ENCODE results near the gene PNPLA6. TPM values are rescaled to one million over a fixed set of nuclear protein-coding genes. Genes with fewer than 3 reads are reported as not detected.

The PNPLA6 gene
- total and polyA plus RNA-seq, 10 of the 15 experiments (the other 5 are each of a cell fraction or from before 2014, with no cell fraction given): 0.95 to 105 (median 40.0) TPM

DNA sequence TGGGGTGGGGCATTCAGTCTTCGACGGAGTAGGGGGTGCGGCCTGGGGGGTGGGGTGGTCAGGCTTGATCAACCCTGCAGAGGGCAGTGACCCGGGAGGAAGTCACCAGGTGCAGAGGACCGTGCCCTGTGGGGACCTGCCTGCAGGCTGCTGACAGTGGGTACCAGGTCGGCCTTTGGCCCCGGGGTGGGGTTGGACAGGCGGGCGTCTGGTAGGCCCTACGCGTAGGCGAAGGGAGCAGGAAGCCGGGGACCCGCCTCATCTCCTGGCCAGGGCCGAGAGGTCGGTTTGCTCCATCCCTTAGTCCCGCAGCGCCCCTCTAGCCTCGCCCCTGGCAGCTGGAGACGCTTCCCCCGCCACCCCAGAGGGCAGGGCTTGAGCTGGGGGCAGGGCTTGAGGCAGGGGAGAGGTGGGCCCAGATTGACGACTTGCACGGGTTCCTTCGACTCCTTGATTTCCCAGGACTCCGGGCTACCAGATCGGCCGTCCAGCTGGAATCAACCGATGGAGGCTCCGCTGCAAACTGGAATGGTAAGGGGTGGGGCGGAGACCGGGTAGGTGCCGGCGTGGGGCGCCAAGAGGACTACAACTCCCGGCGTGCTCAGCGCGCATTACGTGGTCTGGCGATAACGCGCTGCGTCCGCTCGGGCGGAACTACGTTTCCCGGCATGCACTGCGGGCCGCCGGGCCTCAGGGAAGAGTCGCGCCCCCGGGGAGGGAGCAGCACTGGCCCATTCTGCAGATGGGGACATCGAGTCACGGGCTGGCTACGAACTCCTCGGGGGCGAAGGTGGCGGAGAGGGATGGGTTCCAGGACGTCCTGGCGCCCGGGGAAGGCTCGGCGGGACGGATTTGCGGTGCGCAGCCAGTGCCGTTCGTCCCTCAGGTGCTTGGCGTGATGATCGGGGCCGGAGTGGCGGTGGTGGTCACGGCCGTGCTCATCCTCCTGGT is at the start of gene PNPLA6 (continued):
- TF ChIP-seq, protein P1, sequence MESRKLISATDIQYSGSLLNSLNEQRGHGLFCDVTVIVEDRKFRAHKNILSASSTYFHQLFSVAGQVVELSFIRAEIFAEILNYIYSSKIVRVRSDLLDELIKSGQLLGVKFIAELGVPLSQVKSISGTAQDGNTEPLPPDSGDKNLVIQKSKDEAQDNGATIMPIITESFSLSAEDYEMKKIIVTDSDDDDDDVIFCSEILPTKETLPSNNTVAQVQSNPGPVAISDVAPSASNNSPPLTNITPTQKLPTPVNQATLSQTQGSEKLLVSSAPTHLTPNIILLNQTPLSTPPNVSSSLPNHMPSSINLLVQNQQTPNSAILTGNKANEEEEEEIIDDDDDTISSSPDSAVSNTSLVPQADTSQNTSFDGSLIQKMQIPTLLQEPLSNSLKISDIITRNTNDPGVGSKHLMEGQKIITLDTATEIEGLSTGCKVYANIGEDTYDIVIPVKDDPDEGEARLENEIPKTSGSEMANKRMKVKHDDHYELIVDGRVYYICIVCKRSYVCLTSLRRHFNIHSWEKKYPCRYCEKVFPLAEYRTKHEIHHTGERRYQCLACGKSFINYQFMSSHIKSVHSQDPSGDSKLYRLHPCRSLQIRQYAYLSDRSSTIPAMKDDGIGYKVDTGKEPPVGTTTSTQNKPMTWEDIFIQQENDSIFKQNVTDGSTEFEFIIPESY (IDR thresholded peaks at IDR 0.05): 0 out of 2 replicates have a peak, but pooled peaks have one; percentile 7
- TF ChIP-seq FOXM1 (IDR thresholded peaks at IDR 0.05; ENCODE audit: low read depth, low read length) (no peak), WRNIP1 (IDR thresholded peaks at IDR 0.05; ENCODE audit: borderline replicate concordance, low read depth, low read length) (no peak), SP1 (IDR thresholded peaks at IDR 0.05; ENCODE audit: low read depth, low read length) (peak; percentile 20), ETV6 (conservative IDR thresholded peaks at IDR 0.05 in 1 of 2, IDR thresholded peaks at IDR 0.05 in 1 of 2; ENCODE audit: borderline replicate concordance in 1 of 2, low read depth in 1 of 2) (no peak), EGR1 (IDR thresholded peaks at IDR 0.05; ENCODE audit: borderline replicate concordance in 1 of 2, low read depth in 2 of 2, low read length in 2 of 2) (peak; percentile 19 to 96; a peak in 2 of 3 replicates), SMAD5 (IDR thresholded peaks at IDR 0.05; ENCODE audit: low read depth) (no peak), GATAD2B (conservative IDR thresholded peaks at IDR 0.05; ENCODE audit: low read depth) (no peak; the same call in 1 of the 2 replicates), EZH2 (IDR thresholded peaks at IDR 0.05; ENCODE audit: borderline replicate concordance, control insufficient read depth, low read depth, low read length) (no peak), RELA (IDR thresholded peaks at IDR 0.05; ENCODE audit: borderline replicate concordance, partially characterized antibody) (peak; percentile 66), SIN3A (IDR thresholded peaks at IDR 0.05; ENCODE audit: low read depth, low read length) (no peak; the same call in 1 of the 2 replicates), EED (IDR thresholded peaks at IDR 0.05; ENCODE audit: low read depth) (no peak), SPI1 (IDR thresholded peaks at IDR 0.05; ENCODE audit: borderline replicate concordance, insufficient read depth, low read depth, low read length) (no peak)
- TF ChIP-seq, protein P2, sequence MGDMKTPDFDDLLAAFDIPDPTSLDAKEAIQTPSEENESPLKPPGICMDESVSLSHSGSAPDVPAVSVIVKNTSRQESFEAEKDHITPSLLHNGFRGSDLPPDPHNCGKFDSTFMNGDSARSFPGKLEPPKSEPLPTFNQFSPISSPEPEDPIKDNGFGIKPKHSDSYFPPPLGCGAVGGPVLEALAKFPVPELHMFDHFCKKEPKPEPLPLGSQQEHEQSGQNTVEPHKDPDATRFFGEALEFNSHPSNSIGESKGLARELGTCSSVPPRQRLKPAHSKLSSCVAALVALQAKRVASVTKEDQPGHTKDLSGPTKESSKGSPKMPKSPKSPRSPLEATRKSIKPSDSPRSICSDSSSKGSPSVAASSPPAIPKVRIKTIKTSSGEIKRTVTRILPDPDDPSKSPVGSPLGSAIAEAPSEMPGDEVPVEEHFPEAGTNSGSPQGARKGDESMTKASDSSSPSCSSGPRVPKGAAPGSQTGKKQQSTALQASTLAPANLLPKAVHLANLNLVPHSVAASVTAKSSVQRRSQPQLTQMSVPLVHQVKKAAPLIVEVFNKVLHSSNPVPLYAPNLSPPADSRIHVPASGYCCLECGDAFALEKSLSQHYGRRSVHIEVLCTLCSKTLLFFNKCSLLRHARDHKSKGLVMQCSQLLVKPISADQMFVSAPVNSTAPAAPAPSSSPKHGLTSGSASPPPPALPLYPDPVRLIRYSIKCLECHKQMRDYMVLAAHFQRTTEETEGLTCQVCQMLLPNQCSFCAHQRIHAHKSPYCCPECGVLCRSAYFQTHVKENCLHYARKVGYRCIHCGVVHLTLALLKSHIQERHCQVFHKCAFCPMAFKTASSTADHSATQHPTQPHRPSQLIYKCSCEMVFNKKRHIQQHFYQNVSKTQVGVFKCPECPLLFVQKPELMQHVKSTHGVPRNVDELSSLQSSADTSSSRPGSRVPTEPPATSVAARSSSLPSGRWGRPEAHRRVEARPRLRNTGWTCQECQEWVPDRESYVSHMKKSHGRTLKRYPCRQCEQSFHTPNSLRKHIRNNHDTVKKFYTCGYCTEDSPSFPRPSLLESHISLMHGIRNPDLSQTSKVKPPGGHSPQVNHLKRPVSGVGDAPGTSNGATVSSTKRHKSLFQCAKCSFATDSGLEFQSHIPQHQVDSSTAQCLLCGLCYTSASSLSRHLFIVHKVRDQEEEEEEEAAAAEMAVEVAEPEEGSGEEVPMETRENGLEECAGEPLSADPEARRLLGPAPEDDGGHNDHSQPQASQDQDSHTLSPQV (IDR thresholded peaks at IDR 0.05): peak; percentile 57; the same call in 1 of the 2 replicates
- TF ChIP-seq, protein P3, sequence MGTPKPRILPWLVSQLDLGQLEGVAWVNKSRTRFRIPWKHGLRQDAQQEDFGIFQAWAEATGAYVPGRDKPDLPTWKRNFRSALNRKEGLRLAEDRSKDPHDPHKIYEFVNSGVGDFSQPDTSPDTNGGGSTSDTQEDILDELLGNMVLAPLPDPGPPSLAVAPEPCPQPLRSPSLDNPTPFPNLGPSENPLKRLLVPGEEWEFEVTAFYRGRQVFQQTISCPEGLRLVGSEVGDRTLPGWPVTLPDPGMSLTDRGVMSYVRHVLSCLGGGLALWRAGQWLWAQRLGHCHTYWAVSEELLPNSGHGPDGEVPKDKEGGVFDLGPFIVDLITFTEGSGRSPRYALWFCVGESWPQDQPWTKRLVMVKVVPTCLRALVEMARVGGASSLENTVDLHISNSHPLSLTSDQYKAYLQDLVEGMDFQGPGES (IDR thresholded peaks at IDR 0.05): peak; percentile 45; the same call in 1 of the 2 replicates
- TF ChIP-seq, protein P4, sequence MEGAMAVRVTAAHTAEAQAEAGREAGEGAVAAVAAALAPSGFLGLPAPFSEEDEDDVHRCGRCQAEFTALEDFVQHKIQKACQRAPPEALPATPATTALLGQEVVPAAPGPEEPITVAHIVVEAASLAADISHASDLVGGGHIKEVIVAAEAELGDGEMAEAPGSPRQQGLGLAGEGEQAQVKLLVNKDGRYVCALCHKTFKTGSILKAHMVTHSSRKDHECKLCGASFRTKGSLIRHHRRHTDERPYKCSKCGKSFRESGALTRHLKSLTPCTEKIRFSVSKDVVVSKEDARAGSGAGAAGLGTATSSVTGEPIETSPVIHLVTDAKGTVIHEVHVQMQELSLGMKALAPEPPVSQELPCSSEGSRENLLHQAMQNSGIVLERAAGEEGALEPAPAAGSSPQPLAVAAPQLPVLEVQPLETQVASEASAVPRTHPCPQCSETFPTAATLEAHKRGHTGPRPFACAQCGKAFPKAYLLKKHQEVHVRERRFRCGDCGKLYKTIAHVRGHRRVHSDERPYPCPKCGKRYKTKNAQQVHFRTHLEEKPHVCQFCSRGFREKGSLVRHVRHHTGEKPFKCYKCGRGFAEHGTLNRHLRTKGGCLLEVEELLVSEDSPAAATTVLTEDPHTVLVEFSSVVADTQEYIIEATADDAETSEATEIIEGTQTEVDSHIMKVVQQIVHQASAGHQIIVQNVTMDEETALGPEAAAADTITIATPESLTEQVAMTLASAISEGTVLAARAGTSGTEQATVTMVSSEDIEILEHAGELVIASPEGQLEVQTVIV (IDR thresholded peaks at IDR 0.05; ENCODE audit: borderline replicate concordance, partially characterized antibody): peak; percentile 69

Measured in GM12878 (cell line).